ENCODE data around the gene MPHOSPH10. TPM values are rescaled to one million over a fixed set of nuclear protein-coding genes. Genes with fewer than 3 reads are reported as not detected.
"Not testable (repeated sequence)": the region's sequence is repeated elsewhere in the genome, so short reads cannot be mapped to it uniquely, and the experiment has no call there.

The MPHOSPH10 gene
- total RNA-seq, 1 donor from 2014 or later, result 69.4 TPM

GRCh38 chr2:71106463-71106862, 24.0 kb upstream of the MPHOSPH10 start:
- H3K4me3 Mint-ChIP-seq; H3K27me3 Mint-ChIP-seq; H3K9me3 Mint-ChIP-seq; H3K4me1 Mint-ChIP-seq; DNase-seq; intact Hi-C loops (cut with micrococcal nuclease); H3K27ac Mint-ChIP-seq: not testable (repeated sequence)
- peaks cover 15% of the 10 kb centered on the region for H3K36me3 Mint-ChIP-seq (ENCODE audit: low read depth)

GRCh38 chr2:71108091-71108490, 22.3 kb upstream of the MPHOSPH10 start:
- Mint-ChIP-seq H3K27me3 (no peaks in the 10 kb centered on the region), H3K9me3 (no peaks in the 10 kb centered on the region), H3K36me3 (ENCODE audit: low read depth) (peaks cover 18% of the 10 kb centered on the region), H3K4me3 (no peak overlapping the region), H3K4me1 (peaks cover 3% of the 10 kb centered on the region), H3K27ac (no peak overlapping the region)
- no peak for DNase-seq
- intact Hi-C loops (cut with micrococcal nuclease), result no loop called here

- H3K9me3 Mint-ChIP-seq, result no peaks in the 10 kb centered on the region
- intact Hi-C loops (cut with micrococcal nuclease), result no loop called here
- no peak overlapping the region for H3K27ac Mint-ChIP-seq
- DNase-seq, result no peak
- H3K4me3 Mint-ChIP-seq, result no peak overlapping the region
- H3K36me3 Mint-ChIP-seq (ENCODE audit: low read depth), result peaks cover 22% of the 10 kb centered on the region
- peaks cover 3% of the 10 kb centered on the region for H3K4me1 Mint-ChIP-seq
- H3K27me3 Mint-ChIP-seq, result no peaks in the 10 kb centered on the region
Observed at GRCh38 chr2:71113843-71114242, 16.6 kb upstream of the MPHOSPH10 start.

GRCh38 chr2:71117063-71117462, 13.4 kb upstream of the MPHOSPH10 start:
- Mint-ChIP-seq H3K27ac (no peak overlapping the region), H3K4me3 (no peak overlapping the region), H3K4me1 (no peaks in the 10 kb centered on the region), H3K36me3 (ENCODE audit: low read depth) (peaks cover 26% of the 10 kb centered on the region), H3K27me3 (no peaks in the 10 kb centered on the region), H3K9me3 (no peaks in the 10 kb centered on the region)
- intact Hi-C loops (cut with micrococcal nuclease), result no loop called here
- no peak for DNase-seq

GRCh38 chr2:71120195-71120594, 10.2 kb upstream of the MPHOSPH10 start:
- DNase-seq, result no peak
- intact Hi-C loops (cut with micrococcal nuclease), result no loop called here
- Mint-ChIP-seq H3K4me1 (no peaks in the 10 kb centered on the region), H3K36me3 (ENCODE audit: low read depth) (peaks cover 26% of the 10 kb centered on the region), H3K9me3 (no peaks in the 10 kb centered on the region), H3K4me3 (no peak overlapping the region), H3K27me3 (no peaks in the 10 kb centered on the region), H3K27ac (no peak overlapping the region)

GRCh38 chr2:71121479-71121878, 9.0 kb upstream of the MPHOSPH10 start:
- no peaks in the 10 kb centered on the region for H3K9me3 Mint-ChIP-seq
- no peak overlapping the region for H3K27ac Mint-ChIP-seq
- peaks cover 27% of the 10 kb centered on the region for H3K36me3 Mint-ChIP-seq (ENCODE audit: low read depth)
- no peaks in the 10 kb centered on the region for H3K4me1 Mint-ChIP-seq
- no peak for DNase-seq
- H3K27me3 Mint-ChIP-seq, result no peaks in the 10 kb centered on the region
- intact Hi-C loops (cut with micrococcal nuclease), result no loop called here
- H3K4me3 Mint-ChIP-seq, result no peak overlapping the region

GRCh38 chr2:71122387-71123298, 7.8 kb upstream of the MPHOSPH10 start:
- intact Hi-C loops (cut with micrococcal nuclease), result no loop called here
- peaks cover 29% of the 10 kb centered on the region for H3K36me3 Mint-ChIP-seq (ENCODE audit: low read depth)
- no peak for DNase-seq
- H3K9me3 Mint-ChIP-seq, result no peaks in the 10 kb centered on the region
- no peaks in the 10 kb centered on the region for H3K27me3 Mint-ChIP-seq
- no peak overlapping the region for H3K27ac Mint-ChIP-seq
- no peak overlapping the region for H3K4me3 Mint-ChIP-seq
- H3K4me1 Mint-ChIP-seq, result peaks cover 2% of the 10 kb centered on the region

- intact Hi-C loops (cut with micrococcal nuclease), result no loop called here
Observed at GRCh38 chr2:71125506-71126294, 4.7 kb upstream of the MPHOSPH10 start.

GRCh38 chr2:71126957-71127356, 3.5 kb upstream of the MPHOSPH10 start:
- Mint-ChIP-seq H3K27ac (no peak overlapping the region), H3K4me3 (no peak overlapping the region), H3K27me3 (no peaks in the 10 kb centered on the region), H3K4me1 (peaks cover 8% of the 10 kb centered on the region), H3K36me3 (ENCODE audit: low read depth) (peaks cover 19% of the 10 kb centered on the region), H3K9me3 (no peaks in the 10 kb centered on the region)
- DNase-seq, result no peak
- intact Hi-C loops (cut with micrococcal nuclease), result no loop called here

More at GRCh38 chr2:71125506-71126294, 4.7 kb upstream of the MPHOSPH10 start:
- Mint-ChIP-seq H3K27me3 (no peaks in the 10 kb centered on the region), H3K27ac (no peak overlapping the region), H3K4me1 (peaks cover 8% of the 10 kb centered on the region), H3K36me3 (ENCODE audit: low read depth) (peaks cover 24% of the 10 kb centered on the region), H3K9me3 (no peaks in the 10 kb centered on the region), H3K4me3 (no peak overlapping the region)
- DNase-seq, result peak; percentile 26

GRCh38 chr2:71129114-71129901, 1.1 kb upstream of the MPHOSPH10 start:
- intact Hi-C loops (cut with micrococcal nuclease), result no loop called here
- Mint-ChIP-seq H3K4me1 (peaks cover 8% of the 10 kb centered on the region), H3K27ac (no peak overlapping the region), H3K4me3 (no peak overlapping the region), H3K9me3 (no peaks in the 10 kb centered on the region), H3K36me3 (ENCODE audit: low read depth) (peaks cover 6% of the 10 kb centered on the region), H3K27me3 (no peaks in the 10 kb centered on the region)
- peak; percentile 50 for DNase-seq

GRCh38 chr2:71129902-71130151, 607 bp upstream of the MPHOSPH10 start:
- Mint-ChIP-seq H3K27ac (no peak overlapping the region), H3K27me3 (no peaks in the 10 kb centered on the region), H3K4me1 (peaks cover 8% of the 10 kb centered on the region), H3K4me3 (no peak overlapping the region), H3K9me3 (no peaks in the 10 kb centered on the region), H3K36me3 (ENCODE audit: low read depth) (peaks cover 9% of the 10 kb centered on the region)
- intact Hi-C loops (cut with micrococcal nuclease), result loop anchor here (1.0 kb wide), 5 partner anchors 62 to 201 kb away; partner anchors contain the start of genes NAGK, PAIP2B, TEX261 and ZNF638
- no peak for DNase-seq

- no peak for DNase-seq
- Mint-ChIP-seq H3K27ac (no peak overlapping the region), H3K4me1 (peaks cover 8% of the 10 kb centered on the region), H3K36me3 (ENCODE audit: low read depth) (peaks cover 11% of the 10 kb centered on the region), H3K27me3 (no peaks in the 10 kb centered on the region), H3K9me3 (no peaks in the 10 kb centered on the region), H3K4me3 (no peak overlapping the region)
- intact Hi-C loops (cut with micrococcal nuclease), result loop anchor here (1.0 kb wide), 5 partner anchors 63 to 200 kb away; partner anchors contain the start of genes NAGK, PAIP2B, TEX261 and ZNF638
Observed at GRCh38 chr2:71130905-71131244, 441 bp downstream of the MPHOSPH10 start.

GRCh38 chr2:71131387-71132166, 1.1 kb downstream of the MPHOSPH10 start:
- H3K4me1 Mint-ChIP-seq, H3K27me3 Mint-ChIP-seq: not testable (repeated sequence)

More at GRCh38 chr2:71131387-71132166, 1.1 kb downstream of the MPHOSPH10 start:
- intact Hi-C loops (cut with micrococcal nuclease); H3K27ac Mint-ChIP-seq; H3K4me3 Mint-ChIP-seq; H3K9me3 Mint-ChIP-seq: not testable (repeated sequence)
- peaks cover 15% of the 10 kb centered on the region for H3K36me3 Mint-ChIP-seq (ENCODE audit: low read depth)
- peak; percentile 55 for DNase-seq

All from activated CD4-positive, alpha-beta T cell treated with anti-CD3 and anti-CD28 coated beads, Interleukin-2, amount 10 ng/mL, durations not matched to agents 24 days and 14 days (primary cell).